GM18868 (cell line): Measurements from ENCODE around the gene NEUROD2.

ENCODE experiments used
- ATAC-seq: cut with Tn5 transposase; IDR thresholded peaks from one replicate; pipeline ENCODE4 v1.9.1; 2021; ENCODE audit warnings: mild to moderate bottlenecking, moderate library complexity; ENCODE audit not compliant: unreplicated experiment

NEUROD2 gene

GRCh38 chr17:39581759-39582085 is 26.0 kb downstream of the NEUROD2 start:
- ATAC-seq: no peak

DNA sequence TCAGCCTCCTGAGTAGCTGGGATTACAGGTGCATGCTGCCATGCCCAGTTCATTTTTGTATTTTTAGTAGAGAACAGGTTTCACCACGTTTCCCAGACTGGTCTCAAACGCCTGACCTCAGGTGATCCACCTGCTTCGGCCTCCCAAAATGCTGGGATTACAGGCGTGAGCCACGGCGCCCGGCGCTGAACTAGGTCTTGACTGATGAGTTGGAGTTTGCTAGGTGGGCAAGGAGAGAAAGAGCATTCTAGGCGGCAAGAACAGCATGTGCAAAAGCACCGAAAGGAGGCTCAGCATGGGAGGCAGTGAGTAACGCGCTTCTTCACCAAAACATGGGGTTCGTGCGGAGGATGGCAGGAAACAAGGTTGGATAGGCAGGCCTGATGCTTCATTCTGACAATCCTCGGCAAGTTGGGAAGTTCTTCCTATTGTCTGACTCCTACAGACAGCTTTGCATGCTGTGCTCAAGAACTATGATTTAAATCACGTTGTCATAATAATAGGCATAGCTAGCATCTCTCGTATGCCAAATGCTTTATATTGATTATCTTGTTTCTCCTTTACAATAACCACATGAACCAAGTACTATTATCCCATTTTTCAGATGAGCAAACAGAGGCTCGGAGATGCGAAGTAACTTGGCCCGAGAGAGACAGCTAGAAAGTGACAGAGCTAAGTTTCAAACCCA is 26.5 kb downstream of the NEUROD2 start:
- no peak for ATAC-seq

DNA sequence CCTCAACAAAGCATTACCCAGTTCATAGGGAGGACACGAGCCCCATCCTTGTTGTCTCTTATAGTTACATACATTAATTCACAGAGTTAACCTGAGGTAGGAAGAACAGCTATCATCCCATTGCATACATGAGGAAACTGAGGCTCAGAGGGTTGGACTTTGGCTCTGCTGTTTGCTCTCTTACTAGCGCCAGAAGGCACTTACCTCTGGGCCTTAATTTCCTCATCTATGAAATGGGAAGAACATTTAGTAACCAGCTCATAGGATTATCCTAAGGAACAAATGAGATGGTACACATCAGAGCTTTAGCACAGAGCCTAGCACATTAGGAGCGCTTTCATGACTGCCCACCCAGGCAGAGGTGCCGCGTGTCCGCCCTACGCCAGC is 27.6 kb downstream of the NEUROD2 start:
- ATAC-seq: no peak

GRCh38 chr17:39579318-39580081 is 28.2 kb downstream of the NEUROD2 start:
- no peak for ATAC-seq

GRCh38 chr17:39578272-39578671 is 29.4 kb downstream of the NEUROD2 start:
- no peak for ATAC-seq

DNA sequence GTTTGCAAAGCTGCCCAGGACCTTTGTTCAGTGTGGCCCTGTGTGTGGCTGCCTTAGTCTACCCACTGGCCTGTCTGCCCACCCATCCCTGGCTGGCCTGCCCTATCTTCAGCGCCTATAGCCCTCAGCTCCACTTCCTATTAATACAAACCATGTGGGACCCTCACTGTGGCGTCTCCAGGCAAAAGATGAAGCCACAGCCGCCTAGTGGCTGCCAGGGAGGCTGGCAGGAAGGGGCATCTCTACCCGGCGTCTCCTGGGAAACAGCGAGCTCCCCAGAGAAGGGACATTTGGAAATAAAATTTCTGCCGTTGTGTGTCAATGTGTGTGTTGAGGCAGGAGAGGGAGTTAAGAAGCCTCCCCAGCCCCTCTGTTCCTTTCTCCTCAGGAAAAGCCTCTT is 31.5 kb downstream of the NEUROD2 start:
- ATAC-seq: no peak

- no peak for ATAC-seq
Measured at GRCh38 chr17:39573447-39574298, 34.0 kb downstream of the NEUROD2 start.

DNA sequence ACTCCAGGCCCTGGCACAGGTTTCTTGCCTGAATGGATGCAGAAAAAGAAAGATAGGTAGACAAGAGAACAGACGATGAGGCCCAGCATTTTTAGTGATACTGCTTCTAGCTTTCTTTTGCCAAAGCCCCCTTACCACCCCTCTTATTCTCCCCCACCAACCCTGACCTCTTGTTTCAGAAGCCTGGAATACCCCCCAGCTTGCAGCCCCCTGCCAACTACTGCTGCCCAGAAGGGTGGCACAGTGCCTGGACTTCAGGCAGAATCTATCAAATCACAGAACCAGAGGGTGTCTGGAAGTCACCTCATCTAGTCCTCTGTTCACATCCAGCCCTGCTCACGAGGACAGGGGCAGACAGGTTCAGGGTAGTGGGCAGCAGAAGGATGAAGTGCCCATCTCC is 35.6 kb downstream of the NEUROD2 start:
- ATAC-seq: no peak

- ATAC-seq: no peak
Measured at GRCh38 chr17:39569126-39569525, 38.6 kb downstream of the NEUROD2 start.

DNA sequence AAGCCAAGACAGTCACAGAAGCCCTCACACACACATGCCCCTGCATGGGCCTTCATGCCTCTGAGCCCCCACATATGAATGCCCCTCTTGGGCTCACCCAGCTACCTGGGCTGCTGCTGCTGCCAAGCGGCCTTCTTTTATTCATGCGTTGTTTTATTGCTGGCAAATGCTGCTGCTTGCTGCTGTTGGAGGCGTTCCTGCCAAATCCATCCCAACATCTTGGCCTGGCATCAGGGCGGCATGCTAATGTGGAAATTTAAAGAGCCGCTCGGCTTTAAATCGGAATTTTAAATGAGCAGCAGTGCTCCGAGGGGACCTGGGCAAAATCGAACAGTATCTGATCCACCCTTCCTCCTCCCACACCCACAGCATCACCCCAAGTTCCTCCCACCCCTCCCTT is 39.0 kb downstream of the NEUROD2 start:
- ATAC-seq: no peak

- no peak for ATAC-seq
Measured at GRCh38 chr17:39566094-39566850, 41.4 kb downstream of the NEUROD2 start.

GRCh38 chr17:39564211-39564848 is 43.4 kb downstream of the NEUROD2 start:
- no peak for ATAC-seq

DNA sequence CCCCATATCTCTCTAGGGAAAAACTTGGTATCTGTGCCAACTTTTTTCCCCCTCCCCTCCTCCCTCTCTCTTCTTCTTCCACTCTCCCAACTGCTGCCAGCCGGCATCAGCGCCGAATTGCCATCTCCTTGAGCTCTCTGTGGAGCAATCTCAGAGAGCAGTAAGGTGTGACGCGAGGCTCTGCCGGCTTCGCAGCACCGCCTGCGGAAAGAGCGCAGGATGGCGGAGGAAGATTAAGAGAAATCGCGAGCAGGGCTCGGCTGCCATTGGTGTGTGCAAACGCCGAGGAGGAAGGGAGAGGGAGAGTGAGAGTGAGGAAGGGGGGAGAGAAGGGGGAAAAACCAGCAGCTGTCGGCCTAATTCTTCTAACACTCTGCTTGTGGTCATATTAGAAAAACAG is 44.2 kb downstream of the NEUROD2 start:
- ATAC-seq: no peak

DNA sequence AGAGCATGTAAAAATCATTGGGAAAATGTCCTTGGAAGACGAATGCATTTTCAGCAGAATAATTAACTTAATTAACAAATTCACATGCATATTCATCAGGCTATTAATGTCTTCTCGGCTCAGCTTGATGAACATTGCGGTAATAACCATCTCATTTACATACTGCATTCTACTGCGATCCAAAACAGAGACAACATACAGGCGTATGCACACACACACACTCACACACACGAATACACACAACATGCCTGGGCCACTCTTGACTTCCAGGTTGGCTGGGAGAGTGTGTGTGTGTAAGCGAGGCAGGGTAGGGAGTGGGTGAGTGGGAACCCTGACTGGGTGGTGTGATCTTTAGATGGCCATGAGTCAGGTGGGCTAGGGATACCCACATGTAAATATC is 44.7 kb downstream of the NEUROD2 start:
- no peak for ATAC-seq

GRCh38 chr17:39562395-39562794 is 45.3 kb downstream of the NEUROD2 start:
- ATAC-seq: no peak

DNA sequence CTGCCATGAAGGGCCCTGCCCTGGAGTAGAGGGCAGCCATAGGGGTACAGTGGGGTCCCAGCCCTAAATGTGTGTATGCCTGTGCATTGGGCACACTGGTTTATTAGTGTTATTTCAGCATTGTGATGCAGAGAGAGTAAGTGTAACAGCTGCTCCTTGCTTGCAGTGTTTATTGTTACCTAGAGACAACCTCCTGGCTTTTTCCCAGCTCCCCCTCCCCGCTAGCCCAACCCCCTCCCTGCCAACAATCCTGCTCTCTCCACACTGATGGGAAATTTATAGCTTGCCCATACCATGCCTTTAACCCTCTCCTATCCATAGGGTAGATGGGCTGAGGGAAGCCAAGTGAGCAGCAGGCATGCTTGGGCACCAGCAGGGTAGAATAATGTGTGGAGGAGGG is 51.3 kb downstream of the NEUROD2 start:
- ATAC-seq: no peak

- ATAC-seq: no peak
Measured at GRCh38 chr17:39555368-39555767, 52.4 kb downstream of the NEUROD2 start.
